SK-N-MC (cell line): ENCODE measurements around the gene ADAT1.

ENCODE experiments used
- DNase-seq: peaks from one replicate; pipeline ENCODE4 v3.0.0-alpha.2; 2011; ENCODE audit warnings: low read depth, low spot score
- H3K27ac ChIP-seq: fragments of 200-600 bp; sonication (generic); 2 replicates; pipeline ENCODE4 v1.5.1; 2016; ENCODE audit warnings: mixed run types
- H3K36me3 ChIP-seq: fragments of 200-600 bp; sonication (generic); 2 replicates; pipeline ENCODE4 v1.6.1; 2017; ENCODE audit warnings: antibody characterized with exemption, low read length, mixed read lengths; ENCODE audit not compliant: insufficient read depth
- H3K4me3 ChIP-seq: fragments of 200-600 bp; sonication (generic); 2 replicates; pipeline ENCODE4 v1.5.1; 2016
- H3K9ac ChIP-seq: fragments of 200-600 bp; sonication (generic); 2 replicates; pipeline ENCODE4 v1.8.0; 2017; ENCODE audit warnings: mixed run types, mixed read lengths; ENCODE audit not compliant: insufficient read length
- H3K9me3 ChIP-seq: fragments of 200-600 bp; sonication (generic); 2 replicates; pipeline ENCODE4 v1.6.1; 2017; ENCODE audit warnings: low read depth, mild to moderate bottlenecking, antibody characterized with exemption, low read length, moderate library complexity, mixed read lengths
- EZH2 ChIP-seq: fragments of 200-600 bp; sonication (generic); IDR thresholded peaks from one replicate; pipeline ENCODE4 v1.6.1; 2017; ENCODE audit warnings: antibody characterized with exemption
- FOXP2 ChIP-seq: optimal IDR thresholded peaks from 2 replicates; pipeline ENCODE3; 2011; ENCODE audit warnings: mild to moderate bottlenecking, moderate library complexity; ENCODE audit not compliant: insufficient read depth; ENCODE audit errors: extremely low read length, control extremely low read depth
- POLR2AphosphoS5 ChIP-seq: IDR thresholded peaks from 2 replicates; pipeline ENCODE4 v1.6.1; 2012; ENCODE audit warnings: mild to moderate bottlenecking, low read depth, low read length, borderline replicate concordance

Gene ADAT1

GRCh38 chr16:75590920-75591843 is 31.9 kb downstream of the ADAT1 start:
- H3K9me3 ChIP-seq = no peaks in the 10 kb centered on the region
- no peaks in the 10 kb centered on the region for H3K36me3 ChIP-seq
- TF ChIP-seq EZH2 (no peak), FOXP2 (no peak), POLR2AphosphoS5 (no peak)
- no peak overlapping the region for H3K27ac ChIP-seq
- no peak overlapping the region for H3K9ac ChIP-seq
- H3K4me3 ChIP-seq = no peak overlapping the region
- DNase-seq = no peak

- no peak overlapping the region for H3K27ac ChIP-seq
- no peak overlapping the region for H3K9ac ChIP-seq
- DNase-seq = no peak
- TF ChIP-seq FOXP2 = no peak
- no peaks in the 10 kb centered on the region for H3K9me3 ChIP-seq
- no peaks in the 10 kb centered on the region for H3K36me3 ChIP-seq
- H3K4me3 ChIP-seq = no peak overlapping the region
These were observed 33.8 kb downstream of the ADAT1 start for GRCh38 chr16:75589306-75589705.

GRCh38 chr16:75588716-75589115 is 34.4 kb downstream of the ADAT1 start:
- TF ChIP-seq POLR2AphosphoS5 (no peak), EZH2 (no peak), FOXP2 (no peak)
- no peak for DNase-seq
- no peaks in the 10 kb centered on the region for H3K9me3 ChIP-seq

GRCh38 chr16:75584108-75584507 is 39.0 kb downstream of the ADAT1 start:
- H3K36me3 ChIP-seq = no peaks in the 10 kb centered on the region
- H3K9ac ChIP-seq = no peak overlapping the region
- H3K4me3 ChIP-seq = no peak overlapping the region
- no peaks in the 10 kb centered on the region for H3K9me3 ChIP-seq
- no peak overlapping the region for H3K27ac ChIP-seq
- TF ChIP-seq POLR2AphosphoS5 (no peak), FOXP2 (no peak), EZH2 (no peak)
- DNase-seq = no peak

More at GRCh38 chr16:75588716-75589115, 34.4 kb downstream of the ADAT1 start:
- no peak overlapping the region for H3K4me3 ChIP-seq
- no peak overlapping the region for H3K9ac ChIP-seq
- no peaks in the 10 kb centered on the region for H3K36me3 ChIP-seq
- no peak overlapping the region for H3K27ac ChIP-seq

- DNase-seq = no peak
- TF ChIP-seq FOXP2 (no peak), EZH2 (no peak), POLR2AphosphoS5 (no peak)
- peaks cover 7% of the 10 kb centered on the region for H3K36me3 ChIP-seq
These were observed 43.7 kb downstream of the ADAT1 start for GRCh38 chr16:75579281-75579834.

GRCh38 chr16:75578725-75579124 is 44.4 kb downstream of the ADAT1 start:
- no peak overlapping the region for H3K9ac ChIP-seq
- no peak overlapping the region for H3K27ac ChIP-seq

More at GRCh38 chr16:75579281-75579834, 43.7 kb downstream of the ADAT1 start:
- H3K4me3 ChIP-seq = no peak overlapping the region
- no peak overlapping the region for H3K27ac ChIP-seq
- H3K9me3 ChIP-seq = no peaks in the 10 kb centered on the region
- H3K9ac ChIP-seq = no peak overlapping the region

GRCh38 chr16:75578212-75578611 is 44.9 kb downstream of the ADAT1 start:
- no peak for DNase-seq
- Histone ChIP-seq H3K9me3 (no peaks in the 10 kb centered on the region), H3K4me3 (no peak overlapping the region), H3K9ac (no peak overlapping the region), H3K36me3 (peaks cover 7% of the 10 kb centered on the region), H3K27ac (no peak overlapping the region)
- TF ChIP-seq POLR2AphosphoS5 (no peak), FOXP2 (no peak), EZH2 (no peak)

More at GRCh38 chr16:75578725-75579124, 44.4 kb downstream of the ADAT1 start:
- DNase-seq = no peak
- peaks cover 7% of the 10 kb centered on the region for H3K36me3 ChIP-seq
- no peak overlapping the region for H3K4me3 ChIP-seq
- H3K9me3 ChIP-seq = no peaks in the 10 kb centered on the region
- TF ChIP-seq FOXP2 = no peak
- no peak for TF ChIP-seq EZH2
- TF ChIP-seq POLR2AphosphoS5 = no peak

- TF ChIP-seq FOXP2 (no peak), EZH2 (no peak), POLR2AphosphoS5 (no peak)
- Histone ChIP-seq H3K9me3 (no peaks in the 10 kb centered on the region), H3K4me3 (no peak overlapping the region), H3K27ac (no peak overlapping the region), H3K36me3 (peaks cover 7% of the 10 kb centered on the region), H3K9ac (no peak overlapping the region)
- DNase-seq = no peak
These were observed 46.7 kb downstream of the ADAT1 start for GRCh38 chr16:75576384-75576811.

- Histone ChIP-seq H3K9me3 (no peaks in the 10 kb centered on the region), H3K4me3 (no peak overlapping the region), H3K9ac (no peak overlapping the region), H3K27ac (no peak overlapping the region), H3K36me3 (peaks cover 7% of the 10 kb centered on the region)
- DNase-seq = no peak
- TF ChIP-seq POLR2AphosphoS5 (no peak), EZH2 (no peak), FOXP2 (no peak)
These were observed 47.1 kb downstream of the ADAT1 start for GRCh38 chr16:75575958-75576357.
